Loucy (cell line): Measurements from ENCODE around the gene RHOG.

Experiments used
- CTCF ChIP-seq: fragments of 200-600 bp; sonication (generic); conservative IDR thresholded peaks from 2 replicates; pipeline ENCODE4 v1.5.1; 2014; ENCODE audit warnings: mild to moderate bottlenecking, antibody characterized with exemption, low read length
- EZH2phosphoT487 ChIP-seq: fragments of 200-600 bp; IDR thresholded peaks from 2 replicates; pipeline ENCODE4 v1.6.1; 2018; ENCODE audit warnings: antibody characterized with exemption, mild to moderate bottlenecking, moderate library complexity, borderline replicate concordance

- TF ChIP-seq CTCF: no peak
- no peak for TF ChIP-seq EZH2phosphoT487
These were observed 38.6 kb upstream of the RHOG start for GRCh38 chr11:3879216-3879966.
